H1 (cell line): ENCODE data around the gene HINT1. TPM values are rescaled to one million over a fixed set of nuclear protein-coding genes. Genes with fewer than 3 reads are reported as not detected.

Source experiments
- CTCF ChIA-PET: fragments of 300-600 bp; sonication (Branson Sonifier 250); formaldehyde crosslinking; loops from one replicate; lab custom pipeline; 2021; ENCODE audit not compliant: partially characterized antibody; lab: Charles Lee
- POLR2A ChIA-PET: fragments of 300-600 bp; sonication (Branson Sonifier 250); formaldehyde crosslinking; loops from one replicate; lab custom pipeline; 2021; ENCODE audit warnings: inconsistent platforms; ENCODE audit not compliant: partially characterized antibody; lab: Charles Lee
- DNase-seq, 2 experiments: peaks; one replicate each; pipeline versions ENCODE4 v3.0.0 to v3.0.0-alpha.2; 2010 to 2022; ENCODE audit warnings: low spot score in 2 of 2, low read depth in 1 of 2, mixed read lengths in 1 of 2
- FAIRE-seq: peaks from 2 replicates; lab custom pipeline; 2011; peaks lifted over from hg19 to GRCh38; lab: Jason Lieb, UNC
- H2AFZ ChIP-seq: 2 replicates; pipeline ENCODE4 v1.8.1; 2012; ENCODE audit warnings: low read length, inconsistent platforms
- H2AK5ac ChIP-seq: 2 replicates; pipeline ENCODE4 v1.6.1; 2013; ENCODE audit warnings: low read depth, low read length
- H2BK120ac ChIP-seq: replicated peaks from 2 replicates; pipeline ENCODE3; 2013; ENCODE audit warnings: low read depth, low read length, inconsistent platforms
- H2BK12ac ChIP-seq: 2 replicates; pipeline ENCODE4 v1.6.1; 2013; ENCODE audit warnings: low read depth, low read length
- H2BK15ac ChIP-seq: 2 replicates; pipeline ENCODE4 v1.6.1; 2013; ENCODE audit warnings: low read length
- H2BK20ac ChIP-seq: 2 replicates; pipeline ENCODE4 v1.6.1; 2013; ENCODE audit warnings: low read length
- H2BK5ac ChIP-seq: 2 replicates; pipeline ENCODE4 v1.6.1; 2013; ENCODE audit warnings: low read depth, low read length
- H3K14ac ChIP-seq: 2 replicates; pipeline ENCODE4 v1.6.1; 2013; ENCODE audit warnings: inconsistent platforms; ENCODE audit not compliant: insufficient read length
- H3K18ac ChIP-seq: 2 replicates; pipeline ENCODE4 v1.6.1; 2013; ENCODE audit warnings: low read length; ENCODE audit errors: extremely low read depth
- H3K23ac ChIP-seq: 2 replicates; pipeline ENCODE4 v1.6.1; 2013; ENCODE audit warnings: inconsistent platforms; ENCODE audit not compliant: insufficient read length
- H3K23me2 ChIP-seq: 2 replicates; pipeline ENCODE4 v1.6.1; 2013; ENCODE audit warnings: low read depth, low read length
- H3K27ac ChIP-seq: 2 replicates; pipeline ENCODE4 v1.6.1; 2011; ENCODE audit warnings: low read depth, low read length, inconsistent platforms
- H3K27me3 ChIP-seq, 4 experiments: replicated peaks in 1 of 4; 1 replicate in 1 of 4; 2 replicates in 3 of 4; pipeline versions ENCODE4 v1.6.1 to v1.8.1; 2011 to 2013; ENCODE audit warnings: low read length in 3 of 4, mild to moderate bottlenecking in 3 of 4, inconsistent platforms in 2 of 4, mixed read lengths in 2 of 4, moderate library complexity in 1 of 4; ENCODE audit not compliant: control insufficient read depth in 3 of 4, insufficient read depth in 3 of 4; ENCODE audit errors: extremely low read depth in 1 of 4
- H3K36me3 ChIP-seq, 4 experiments: 2 replicates each; pipeline versions ENCODE4 v1.6.1 to v1.8.1; 2011 to 2013; ENCODE audit warnings: mild to moderate bottlenecking in 4 of 4, low read length in 3 of 4, moderate library complexity in 2 of 4, control low read depth in 1 of 4, inconsistent platforms in 1 of 4; ENCODE audit not compliant: insufficient read depth in 4 of 4, control insufficient read depth in 2 of 4
- H3K4ac ChIP-seq: replicated peaks from 2 replicates; pipeline ENCODE3; 2013; ENCODE audit warnings: low read length, low read depth, mixed read lengths, inconsistent platforms; ENCODE audit not compliant: insufficient read length
- H3K4me1 ChIP-seq, 4 experiments: replicated peaks in 1 of 4; 1 replicate in 1 of 4; 2 replicates in 3 of 4; pipeline versions ENCODE4 v1.6.1 to v1.8.1; 2011 to 2013; ENCODE audit warnings: low read length in 3 of 4, inconsistent platforms in 2 of 4, mixed read lengths in 1 of 4; ENCODE audit not compliant: insufficient read depth in 4 of 4, control insufficient read depth in 3 of 4
- H3K4me2 ChIP-seq, 2 experiments: 2 replicates each; pipeline versions ENCODE4 v1.6.1 to v1.8.1; 2011 to 2013; ENCODE audit warnings: low read depth in 2 of 2, low read length in 2 of 2, control low read depth in 1 of 2, inconsistent platforms in 1 of 2, mild to moderate bottlenecking in 1 of 2; ENCODE audit not compliant: insufficient read depth in 1 of 2
- H3K4me3 ChIP-seq, 4 experiments: fragments of 200-600, 300-600 bp in 1 of 4; sonication (generic), shearing (Covaris generic), sonication (Bioruptor Twin) in 1 of 4; 2 replicates each; pipeline versions ENCODE4 v1.5.1 to v1.8.1; 2011 to 2016; ENCODE audit warnings: low read length in 4 of 4, low read depth in 3 of 4, control low read depth in 2 of 4, inconsistent platforms in 2 of 4, mild to moderate bottlenecking in 2 of 4, mixed read lengths in 1 of 4, moderate library complexity in 1 of 4; ENCODE audit not compliant: insufficient read depth in 2 of 4; ENCODE audit errors: extremely low read depth in 1 of 4
- H3K56ac ChIP-seq: replicated peaks from 2 replicates; pipeline ENCODE3; 2013; ENCODE audit warnings: low read depth, mild to moderate bottlenecking, mixed read lengths, low read length, inconsistent platforms; ENCODE audit not compliant: insufficient read length
- H3K79me1 ChIP-seq: 2 replicates; pipeline ENCODE4 v1.6.1; 2013; ENCODE audit warnings: low read depth, low read length, control low read depth
- H3K79me2 ChIP-seq, 2 experiments: 2 replicates each; pipeline versions ENCODE4 v1.6.1 to v1.8.1; 2012 to 2013; ENCODE audit warnings: low read length in 2 of 2, mild to moderate bottlenecking in 2 of 2, inconsistent platforms in 1 of 2; ENCODE audit not compliant: insufficient read depth in 2 of 2, control insufficient read depth in 1 of 2
- H3K9ac ChIP-seq, 4 experiments: replicated peaks in 1 of 4; 1 replicate in 1 of 4; 2 replicates in 3 of 4; pipeline versions ENCODE4 v1.6.1 to v1.8.1; 2011 to 2013; ENCODE audit warnings: low read depth in 3 of 4, low read length in 3 of 4, control low read depth in 2 of 4, mild to moderate bottlenecking in 2 of 4, moderate library complexity in 2 of 4, inconsistent platforms in 1 of 4; ENCODE audit errors: extremely low read depth in 1 of 4
- H3K9me3 ChIP-seq, 2 experiments: 2 replicates each; pipeline versions ENCODE4 v1.6.1 to v1.8.1; 2012 to 2013; ENCODE audit warnings: mild to moderate bottlenecking in 2 of 2, moderate library complexity in 2 of 2, control low read depth in 1 of 2, inconsistent platforms in 1 of 2, low read depth in 1 of 2, low read length in 1 of 2, mixed read lengths in 1 of 2; ENCODE audit not compliant: insufficient read depth in 2 of 2
- H4K20me1 ChIP-seq, 2 experiments: replicated peaks in 1 of 2; 2 replicates each; pipeline versions ENCODE3 to v1.8.1; 2011 to 2013; ENCODE audit warnings: inconsistent platforms in 2 of 2, low read length in 2 of 2, mild to moderate bottlenecking in 1 of 2; ENCODE audit not compliant: insufficient read depth in 2 of 2, control insufficient read depth in 1 of 2
- H4K5ac ChIP-seq: 2 replicates; pipeline ENCODE4 v1.6.1; 2013; ENCODE audit warnings: low read length, low read depth, mixed read lengths, inconsistent platforms; ENCODE audit not compliant: insufficient read length
- H4K8ac ChIP-seq: 2 replicates; pipeline ENCODE4 v1.8.0; 2013; ENCODE audit warnings: mild to moderate bottlenecking, moderate library complexity, low read length, inconsistent platforms; ENCODE audit not compliant: insufficient read depth; ENCODE audit errors: extremely low read depth
- H4K91ac ChIP-seq: replicated peaks from 2 replicates; pipeline ENCODE3; 2013; ENCODE audit warnings: low read length, mixed read lengths, inconsistent platforms; ENCODE audit not compliant: insufficient read length
- ASH2L ChIP-seq: fragments of 200-600, 300-600 bp; sonication (generic); IDR thresholded peaks from one replicate; pipeline ENCODE4 v1.7.1; 2017; ENCODE audit warnings: low read length
- BACH1 ChIP-seq: IDR thresholded peaks from 2 replicates; pipeline ENCODE4 v1.6.1; 2012; ENCODE audit warnings: low read length, improper control_type of control experiment
- HDAC2 ChIP-seq, 2 experiments: fragments of 300-600 bp in 1 of 2; sonication (generic) in 1 of 2; IDR thresholded peaks; 2 replicates each; pipeline ENCODE4 v1.6.1; 2011 to 2012; ENCODE audit warnings: low read depth in 2 of 2, low read length in 2 of 2, mild to moderate bottlenecking in 2 of 2, moderate library complexity in 2 of 2, borderline replicate concordance in 1 of 2, inconsistent platforms in 1 of 2
- PHF8 ChIP-seq: fragments of 200-600 bp; sonication (generic); conservative IDR thresholded peaks from 2 replicates; pipeline ENCODE4 v1.7.1; 2012; ENCODE audit warnings: low read depth, mild to moderate bottlenecking, inconsistent platforms, low read length, moderate library complexity
- RAD21 ChIP-seq, 2 experiments: IDR thresholded peaks in 1 of 2; conservative IDR thresholded peaks in 1 of 2; 2 replicates each; pipeline ENCODE4 v1.6.1; 2011; ENCODE audit warnings: low read depth in 2 of 2, low read length in 2 of 2, improper control_type of control experiment in 1 of 2, inconsistent platforms in 1 of 2, mild to moderate bottlenecking in 1 of 2, moderate library complexity in 1 of 2
- RFX5 ChIP-seq: IDR thresholded peaks from 2 replicates; pipeline ENCODE4 v1.6.1; 2011; ENCODE audit warnings: low read depth, low read length, improper control_type of control experiment, borderline replicate concordance
- WGBS, 2 experiments: shearing (Covaris generic) in 1 of 2; methylation state at CpG; one replicate each; pipeline versions ENCODE4 v1.1.6 to v1.1.7; 2013 to 2015; ENCODE audit warnings: low lambda C conversion rate in 2 of 2, mixed read lengths in 2 of 2, inconsistent platforms in 1 of 2, low coverage in 1 of 2, missing lambda C conversion rate in 1 of 2; ENCODE audit not compliant: insufficient replicate concordance in 2 of 2, insufficient coverage in 1 of 2, insufficient read length in 1 of 2; ENCODE audit errors: extremely low coverage in 1 of 2, missing lambda C conversion rate in 1 of 2; 5-methylcytosine and 5-hydroxymethylcytosine counted together
- polyA plus RNA-seq, 7 experiments: library from polyadenylated mRNA; depleted of rRNA in 3 of 7; stranded (reverse) in 5 of 7; unstranded in 2 of 7; fragments of >200 nt in 5 of 7; fragments of 200-250 nt in 2 of 7; gene quantifications; 1 replicate in 5 of 7; 2 replicates in 1 of 7; 4 replicates in 1 of 7; pipeline versions ENCODE4 v1.2.1 to v1.2.3, GENCODE V29; 2011 to 2013; ENCODE audit warnings: missing spikeins in 2 of 7, mixed read lengths in 2 of 7
- total RNA-seq: library from RNA; stranded (reverse); fragmentation: NEBNext Ultra II Directional; extraction: Animal tissue kit (Norgen Biotek cat#: 25700); gene quantifications from 2 replicates; pipeline ENCODE4 v1.2.1, GENCODE V29; 2021
- TF ChIP-seq, protein P1 (sequence below): IDR thresholded peaks from 2 replicates; pipeline ENCODE4 v1.6.1; 2011; ENCODE audit warnings: low read length, improper control_type of control experiment

HINT1 gene
- total and polyA plus RNA-seq, 2 of the 8 experiments (the other 6 are each of a cell fraction or from before 2014, with no cell fraction given), result 230 to 479 TPM

DNA sequence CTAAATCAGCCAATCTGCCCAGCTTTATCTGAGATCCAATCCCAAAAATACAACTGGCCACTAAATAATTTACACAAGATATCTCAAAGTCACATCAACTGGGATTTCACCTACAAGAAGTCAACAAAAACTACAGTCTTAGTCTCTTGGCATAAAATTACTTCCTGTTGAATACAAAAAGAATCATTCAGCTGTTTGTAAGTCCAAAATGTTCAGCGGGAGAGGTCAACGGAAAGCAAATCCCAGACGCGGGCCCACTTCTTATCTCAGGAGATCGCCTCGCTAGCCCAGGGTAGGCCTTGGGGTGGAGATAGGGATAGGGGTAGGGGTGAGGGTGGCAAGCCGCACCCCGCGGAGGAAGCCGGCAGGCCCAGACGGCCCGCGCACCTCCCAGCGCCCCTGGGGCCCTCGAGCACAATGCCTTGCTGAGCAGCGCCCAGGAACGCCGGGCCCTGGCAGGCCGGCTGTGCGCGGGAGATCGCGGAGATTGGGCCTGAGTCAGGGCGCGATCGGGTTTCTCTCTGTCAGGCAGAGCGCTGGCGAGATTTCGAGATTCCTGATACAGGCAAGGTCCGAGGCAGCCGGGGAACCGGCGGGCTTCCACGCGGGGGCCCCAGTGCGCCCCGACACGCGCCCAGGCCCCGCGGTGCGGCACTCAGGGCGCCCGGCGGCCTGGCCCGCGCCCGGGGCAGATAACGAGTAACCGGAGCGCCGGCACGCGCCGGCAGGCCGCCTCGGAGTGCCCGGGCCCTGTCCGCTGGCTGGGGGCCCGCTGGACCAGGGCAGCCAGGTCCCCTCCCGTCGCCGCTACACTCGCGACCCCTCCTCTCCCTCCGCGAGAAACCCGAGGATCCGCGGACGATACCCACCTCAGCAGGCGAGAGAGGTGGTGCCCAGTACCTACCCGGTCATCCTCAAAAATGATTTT is 601 bp downstream of the HINT1 start:
- peak overlapping the region; percentile 61; the same call in 1 of the 2 replicates for H2BK5ac ChIP-seq
- H4K8ac ChIP-seq, result peak overlapping the region; percentile 94
- peak overlapping the region; percentile 6 for H3K4ac ChIP-seq
- ChIA-PET POLR2A (interaction anchor here (0.8 to 1.7 kb wide), 4 partner anchors 9 to 100 kb away, joined by 3 to 6 read pairs (median 3); partner anchors contain the start of gene CDC42SE2), CTCF (interaction anchor here (0.6 to 1.7 kb wide), 3 partner anchors 100 to 218 kb away, joined by 3 to 6 read pairs (median 4); no protein-coding TSS in a partner anchor)
- no peak overlapping the region for H2BK120ac ChIP-seq
- no peaks in the 10 kb centered on the region; the same call in 1 of the 2 replicates for H3K79me1 ChIP-seq
- H3K9me3 ChIP-seq, result no peaks in the 10 kb centered on the region
- WGBS, 2 experiments, result 1% methylated on average over 42 of the region's 73 CpGs; no CpG with 5 or more reads in 1 of the 2 experiments
- H3K79me2 ChIP-seq, result peaks cover 0 to 28% of the 10 kb centered on the region in 2 experiments; a peak in 2 of 4 replicates
- peaks cover 2 to 3% of the 10 kb centered on the region in 2 experiments for H4K20me1 ChIP-seq
- no peak overlapping the region; the same call in 1 of the 2 replicates for H2BK12ac ChIP-seq
- H3K9ac ChIP-seq, result peak overlapping the region; percentile 81 to 93 (median 84)
- FAIRE-seq (no peak), DNase-seq (peak in 1 of 2 experiments; percentile 77)
- peak overlapping the region; percentile 72 to 76 for H3K4me2 ChIP-seq
- H3K56ac ChIP-seq, result peak overlapping the region; percentile 92
- H2AFZ ChIP-seq, result peak overlapping the region; percentile 54; the same call in 1 of the 2 replicates
- no peak overlapping the region for H2AK5ac ChIP-seq
- peak overlapping the region; percentile 75 for H3K27ac ChIP-seq
- no peak overlapping the region for H2BK15ac ChIP-seq
- H3K23me2 ChIP-seq, result peaks cover 2% of the 10 kb centered on the region; the same call in 1 of the 2 replicates
- H3K36me3 ChIP-seq, result peaks cover 2 to 32% (median 21%) of the 10 kb centered on the region in 4 experiments
- peaks cover 0 to 1% (median 0%) of the 10 kb centered on the region in 4 experiments; a peak in 1 of 7 replicates for H3K4me1 ChIP-seq
- peak overlapping the region; percentile 86 for H3K18ac ChIP-seq
- no peak overlapping the region for H3K23ac ChIP-seq
- no peaks in the 10 kb centered on the region for H3K27me3 ChIP-seq
- no peak overlapping the region for H2BK20ac ChIP-seq
- peak overlapping the region; percentile 52 for H4K91ac ChIP-seq
- peak overlapping the region; percentile 98 for H4K5ac ChIP-seq
- peak overlapping the region; percentile 87 to 99 (median 91) for H3K4me3 ChIP-seq
- peak overlapping the region; percentile 54 for H3K14ac ChIP-seq
- TF ChIP-seq RFX5 (no peak), RAD21 (IDR thresholded peaks at IDR 0.05 in 1 of 2, conservative IDR thresholded peaks at IDR 0.05 in 1 of 2; ENCODE audit: low read depth in 2 of 2, low read length in 2 of 2) (peak in 1 of 2 experiments; percentile 4; a peak in 1 of 4 replicates), HDAC2 (IDR thresholded peaks at IDR 0.05; ENCODE audit: borderline replicate concordance in 1 of 2, low read depth in 2 of 2, low read length in 2 of 2) (0 out of 4 replicates have a peak, but pooled peaks of 1 of the 2 experiments have one; percentile 32), ASH2L (peak; percentile 82), BACH1 (peak; percentile 22; the same call in 1 of the 2 replicates), PHF8 (peak; percentile 71)
- TF ChIP-seq, protein P1, sequence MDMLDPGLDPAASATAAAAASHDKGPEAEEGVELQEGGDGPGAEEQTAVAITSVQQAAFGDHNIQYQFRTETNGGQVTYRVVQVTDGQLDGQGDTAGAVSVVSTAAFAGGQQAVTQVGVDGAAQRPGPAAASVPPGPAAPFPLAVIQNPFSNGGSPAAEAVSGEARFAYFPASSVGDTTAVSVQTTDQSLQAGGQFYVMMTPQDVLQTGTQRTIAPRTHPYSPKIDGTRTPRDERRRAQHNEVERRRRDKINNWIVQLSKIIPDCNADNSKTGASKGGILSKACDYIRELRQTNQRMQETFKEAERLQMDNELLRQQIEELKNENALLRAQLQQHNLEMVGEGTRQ, result no peak
